AG09309 (cell line): Measurements from ENCODE around the gene SGSM1.
A peak's percentile ranks its signal among the peaks of the same experiment; 100 is the strongest.

Source experiments
- DNase-seq: peaks from one replicate; pipeline ENCODE4 v3.0.0-alpha.2; 2010; ENCODE audit warnings: low read depth
- H3K4me3 ChIP-seq: 2 replicates; pipeline ENCODE4 v1.5.1; 2011; ENCODE audit warnings: mild to moderate bottlenecking, low read depth, low read length, moderate library complexity; ENCODE audit not compliant: control insufficient read depth
- TF ChIP-seq, protein P1 (sequence below): IDR thresholded peaks from 2 replicates; pipeline ENCODE4 v1.5.1; 2011; ENCODE audit warnings: mild to moderate bottlenecking, low read depth, low read length, inconsistent platforms; ENCODE audit not compliant: insufficient read depth, control insufficient read depth; ENCODE audit errors: missing control alignments

Gene SGSM1

DNA sequence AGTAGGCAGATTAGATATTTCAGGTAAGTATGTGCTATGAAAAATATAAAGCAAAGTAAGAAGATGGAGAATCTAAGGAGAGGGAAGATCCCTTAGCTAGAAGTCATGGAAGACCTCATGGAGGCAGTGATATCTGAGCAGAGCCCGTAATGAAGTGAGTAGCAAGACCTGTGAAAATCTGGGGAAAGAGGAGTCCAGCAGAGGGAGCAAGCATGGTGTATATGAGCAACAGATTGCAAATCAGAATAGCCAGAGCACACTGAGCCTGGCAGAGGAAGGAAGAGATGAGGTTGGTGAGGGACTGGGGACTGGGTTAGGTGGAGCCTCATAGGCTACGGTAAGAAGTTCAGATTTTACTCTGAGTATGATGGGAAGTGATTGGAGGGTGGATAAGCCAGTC lies 131.1 kb downstream of the SGSM1 start:
- TF ChIP-seq, protein P1, sequence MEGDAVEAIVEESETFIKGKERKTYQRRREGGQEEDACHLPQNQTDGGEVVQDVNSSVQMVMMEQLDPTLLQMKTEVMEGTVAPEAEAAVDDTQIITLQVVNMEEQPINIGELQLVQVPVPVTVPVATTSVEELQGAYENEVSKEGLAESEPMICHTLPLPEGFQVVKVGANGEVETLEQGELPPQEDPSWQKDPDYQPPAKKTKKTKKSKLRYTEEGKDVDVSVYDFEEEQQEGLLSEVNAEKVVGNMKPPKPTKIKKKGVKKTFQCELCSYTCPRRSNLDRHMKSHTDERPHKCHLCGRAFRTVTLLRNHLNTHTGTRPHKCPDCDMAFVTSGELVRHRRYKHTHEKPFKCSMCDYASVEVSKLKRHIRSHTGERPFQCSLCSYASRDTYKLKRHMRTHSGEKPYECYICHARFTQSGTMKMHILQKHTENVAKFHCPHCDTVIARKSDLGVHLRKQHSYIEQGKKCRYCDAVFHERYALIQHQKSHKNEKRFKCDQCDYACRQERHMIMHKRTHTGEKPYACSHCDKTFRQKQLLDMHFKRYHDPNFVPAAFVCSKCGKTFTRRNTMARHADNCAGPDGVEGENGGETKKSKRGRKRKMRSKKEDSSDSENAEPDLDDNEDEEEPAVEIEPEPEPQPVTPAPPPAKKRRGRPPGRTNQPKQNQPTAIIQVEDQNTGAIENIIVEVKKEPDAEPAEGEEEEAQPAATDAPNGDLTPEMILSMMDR = peak; percentile 10
- no peak for DNase-seq
- H3K4me3 ChIP-seq = no peak overlapping the region

DNA sequence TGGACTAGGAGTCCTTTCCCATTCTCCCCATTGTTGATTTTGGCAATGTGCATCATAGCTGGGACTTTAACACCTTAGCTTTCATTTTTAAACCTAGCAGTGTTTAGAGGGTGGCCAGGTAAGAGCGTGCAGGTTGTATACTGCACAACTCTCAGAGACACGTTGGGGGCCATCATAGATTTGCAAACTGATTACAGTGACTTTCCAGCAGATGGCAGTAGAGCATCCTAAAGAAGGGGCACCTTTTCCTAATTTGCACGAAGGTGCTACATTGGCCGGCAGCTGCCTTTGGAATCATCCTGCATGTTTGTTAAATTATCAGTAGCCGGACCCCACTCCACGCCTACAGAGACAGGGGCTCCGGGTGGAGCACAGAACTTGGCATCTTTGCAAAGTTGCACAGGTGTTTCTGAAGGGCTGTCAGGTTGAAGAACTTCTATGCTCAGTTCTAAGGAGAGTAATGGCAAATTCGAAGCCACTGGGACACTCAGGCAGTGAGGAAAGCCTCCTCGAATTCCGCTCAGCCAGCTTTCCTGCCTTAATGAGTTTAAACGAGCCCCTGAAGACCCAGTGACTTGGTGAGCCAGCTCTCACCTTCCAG lies 132.8 kb downstream of the SGSM1 start:
- no peak for DNase-seq
- H3K4me3 ChIP-seq = no peak overlapping the region
- TF ChIP-seq, protein P1 = peak; percentile 53

DNA sequence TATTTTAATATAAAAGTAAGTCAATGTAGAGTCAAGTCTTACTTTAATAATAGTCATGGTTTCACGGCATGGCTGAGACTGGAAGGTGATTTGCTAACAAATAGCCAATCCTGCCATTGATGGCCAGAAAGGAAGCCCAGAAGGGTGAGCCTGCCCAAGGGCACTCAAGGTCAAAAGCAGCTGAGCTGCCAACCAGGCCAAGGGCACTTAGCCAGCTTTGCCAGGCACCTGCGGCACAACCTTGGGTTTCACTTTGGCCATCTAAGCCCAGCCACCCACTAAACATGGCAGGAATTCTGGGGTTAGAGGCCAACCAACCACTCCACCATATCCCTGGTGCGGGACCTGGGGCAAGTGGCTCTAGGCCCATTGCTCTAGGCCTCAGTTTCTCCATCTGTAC lies 136.3 kb downstream of the SGSM1 start:
- DNase-seq = no peak
- TF ChIP-seq, protein P1 = no peak

DNA sequence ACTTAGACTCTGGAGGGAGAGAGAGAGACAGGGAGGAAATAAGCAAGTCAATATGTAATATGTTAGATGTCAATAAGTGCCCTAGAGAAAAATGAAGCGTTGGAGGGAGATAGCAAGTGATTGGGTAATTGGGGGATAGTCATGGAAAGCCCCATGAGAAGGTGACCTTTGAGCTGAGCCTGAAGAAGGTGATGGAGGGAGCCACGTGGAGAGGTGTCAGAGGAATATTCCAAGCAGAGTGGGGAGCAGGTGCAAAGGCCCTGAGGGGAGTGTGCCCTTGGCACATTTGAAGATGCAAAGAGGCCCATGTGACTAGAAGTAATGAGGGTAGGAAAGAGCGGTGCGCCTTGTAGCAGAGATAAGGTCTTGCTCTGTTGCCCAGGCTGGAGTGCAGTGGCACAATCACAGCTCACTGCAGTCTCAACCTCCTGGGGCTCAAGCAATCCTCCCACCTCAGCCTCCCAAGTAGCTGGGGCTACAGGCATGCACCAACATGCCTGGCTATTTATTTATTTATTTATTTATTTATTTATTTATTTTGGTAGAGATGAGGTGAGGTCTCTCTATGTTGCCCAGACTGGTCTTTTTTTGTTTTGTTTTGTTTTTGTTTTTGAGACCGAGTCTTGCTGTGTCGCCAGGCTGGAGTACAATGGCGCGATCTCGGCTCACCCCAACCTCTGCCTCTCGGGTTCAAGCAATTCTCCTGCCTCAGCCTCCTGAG lies 138.4 kb downstream of the SGSM1 start:
- DNase-seq = no peak
- no peak overlapping the region for H3K4me3 ChIP-seq
- TF ChIP-seq, protein P1 = no peak

More for the DNA sequence above, 136.3 kb downstream of the SGSM1 start:
- no peak overlapping the region for H3K4me3 ChIP-seq

DNA sequence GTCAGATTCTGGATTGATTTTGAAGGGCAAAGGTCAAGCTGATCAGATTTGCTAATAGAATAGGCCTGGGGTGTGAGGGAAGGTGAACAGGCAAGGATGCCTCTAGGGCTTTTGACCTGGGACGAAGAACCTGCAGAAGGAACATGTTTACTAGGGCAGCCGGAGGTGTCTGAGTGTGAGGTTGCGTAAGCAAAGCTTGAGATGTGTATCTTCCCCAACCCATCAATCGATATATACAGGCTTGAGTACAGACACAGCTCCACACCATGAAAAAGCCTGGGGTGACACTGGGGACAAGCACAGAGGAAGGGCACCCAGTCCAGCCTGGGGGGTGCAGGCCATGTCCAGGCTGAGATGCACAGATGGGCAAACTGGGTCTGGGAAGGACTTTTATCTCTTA lies 139.4 kb downstream of the SGSM1 start:
- TF ChIP-seq, protein P1 = no peak
- no peak overlapping the region for H3K4me3 ChIP-seq
- no peak for DNase-seq

DNA sequence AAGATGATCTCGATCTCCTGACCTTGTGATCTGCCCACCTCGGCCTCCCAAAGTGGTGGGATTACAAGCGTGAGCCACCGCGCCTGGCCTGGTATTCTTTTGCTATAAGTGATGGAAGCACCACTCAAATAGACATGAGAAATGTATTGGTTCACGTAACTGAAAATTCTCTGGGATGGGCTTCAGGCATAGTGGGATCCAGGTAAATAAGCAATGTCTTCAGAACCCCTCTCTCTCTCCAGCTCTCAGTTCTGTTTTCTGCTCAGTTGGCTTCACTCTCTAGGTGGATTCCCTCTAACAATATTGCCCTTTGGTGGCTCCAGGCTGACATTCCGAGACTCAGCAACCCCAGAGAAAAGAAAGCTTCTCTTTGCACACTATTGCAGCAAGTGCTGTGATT lies 141.4 kb downstream of the SGSM1 start:
- TF ChIP-seq, protein P1 = no peak
- no peak for DNase-seq
- no peak overlapping the region for H3K4me3 ChIP-seq
